NCI-H2196 (cell line): ENCODE results near the gene ITPRID1.
"Not testable (repeated sequence)": the region's sequence is repeated elsewhere in the genome, so short reads cannot be mapped to it uniquely, and the experiment has no call there.

Experiments
- DNase-seq: peaks from one replicate; lab custom pipeline; 2025; ENCODE audit not compliant: unreplicated experiment; lab: John Stamatoyannopoulos, UW

Gene ITPRID1

GRCh38 chr7:31513790-31514189, at the start of gene ITPRID1:
TSS of gene ITPRID1 (plus strand) at chr7:31514090. CDS start at chr7:31553025, 38,935 bp downstream.
- DNase-seq: no peak

- DNase-seq: no peak
Measured at GRCh38 chr7:31464601-31465000, 49.3 kb upstream of the ITPRID1 start.

GRCh38 chr7:31465285-31465684, 48.6 kb upstream of the ITPRID1 start:
- no peak for DNase-seq

GRCh38 chr7:31466036-31466435, 47.9 kb upstream of the ITPRID1 start:
- no peak for DNase-seq

GRCh38 chr7:31470883-31471282, 43.0 kb upstream of the ITPRID1 start:
- not testable (repeated sequence) for DNase-seq

- DNase-seq: no peak
Measured at GRCh38 chr7:31475368-31475767, 38.5 kb upstream of the ITPRID1 start.

GRCh38 chr7:31476073-31476745, 37.7 kb upstream of the ITPRID1 start:
- no peak for DNase-seq

GRCh38 chr7:31476941-31477677, 36.8 kb upstream of the ITPRID1 start:
- DNase-seq: no peak

GRCh38 chr7:31478018-31478417, 35.9 kb upstream of the ITPRID1 start:
- no peak for DNase-seq

GRCh38 chr7:31478721-31479120, 35.2 kb upstream of the ITPRID1 start:
- no peak for DNase-seq

GRCh38 chr7:31487071-31487470, 26.8 kb upstream of the ITPRID1 start:
- no peak for DNase-seq

- no peak for DNase-seq
Measured at GRCh38 chr7:31487476-31487875, 26.4 kb upstream of the ITPRID1 start.

GRCh38 chr7:31488562-31489203, 25.2 kb upstream of the ITPRID1 start:
- peak; percentile 7 for DNase-seq

GRCh38 chr7:31490796-31491314, 23.0 kb upstream of the ITPRID1 start:
- no peak for DNase-seq

- DNase-seq: no peak
Measured at GRCh38 chr7:31492086-31492485, 21.8 kb upstream of the ITPRID1 start.

- DNase-seq: no peak
Measured at GRCh38 chr7:31493714-31494181, 20.1 kb upstream of the ITPRID1 start.

GRCh38 chr7:31494421-31494820, 19.5 kb upstream of the ITPRID1 start:
- DNase-seq: no peak

GRCh38 chr7:31495653-31496052, 18.2 kb upstream of the ITPRID1 start:
- DNase-seq: no peak

GRCh38 chr7:31497516-31497915, 16.4 kb upstream of the ITPRID1 start:
- DNase-seq: no peak

- DNase-seq: no peak
Measured at GRCh38 chr7:31500656-31501055, 13.2 kb upstream of the ITPRID1 start.

GRCh38 chr7:31508823-31509222, 5.1 kb upstream of the ITPRID1 start:
- DNase-seq: no peak

- no peak for DNase-seq
Measured at GRCh38 chr7:31512166-31512565, 1.7 kb upstream of the ITPRID1 start.
